K562 (cell line): ENCODE data around the gene SLC34A3. TPM values are rescaled to one million over a fixed set of nuclear protein-coding genes. Genes with fewer than 3 reads are reported as not detected.

Experiments used
- ATF4 ChIP-seq: fragments of 450-650 bp; formaldehyde crosslinking; IDR thresholded peaks from 2 replicates; pipeline ENCODE4 v1.4.0; 2022; ENCODE audit warnings: mild to moderate bottlenecking, moderate library complexity
- E2F1 ChIP-seq: sonication (generic); formaldehyde crosslinking; IDR thresholded peaks from 2 replicates; pipeline ENCODE4 v1.8.1; 2023; ENCODE audit warnings: mild to moderate bottlenecking, missing genetic modification reagents, moderate library complexity
- MAFK ChIP-seq: IDR thresholded peaks from 2 replicates; pipeline ENCODE4 v1.6.1; 2011; ENCODE audit warnings: low read length, improper control_type of control experiment
- MYC ChIP-seq, 2 experiments: fragments of 250-450 bp in 1 of 2; sonication (Bioruptor Pico) in 1 of 2; IDR thresholded peaks; 2 replicates each; pipeline versions ENCODE4 v1.5.1 to v1.6.1; 2012 to 2021; ENCODE audit warnings: low read depth in 2 of 2, borderline replicate concordance in 1 of 2, improper control_type of control experiment in 1 of 2, low read length in 1 of 2, mild to moderate bottlenecking in 1 of 2, moderate library complexity in 1 of 2
- PHF8 ChIP-seq: fragments of 200-600 bp; sonication (generic); IDR thresholded peaks from 2 replicates; pipeline ENCODE4 v1.6.1; 2012; ENCODE audit warnings: mixed run types, mild to moderate bottlenecking, inconsistent platforms, low read length, moderate library complexity, borderline replicate concordance
- SAP30 ChIP-seq: fragments of 200-600 bp; sonication (generic); IDR thresholded peaks from 2 replicates; pipeline ENCODE4 v1.6.1; 2012; ENCODE audit warnings: borderline replicate concordance, low read depth, mild to moderate bottlenecking, moderate library complexity, low read length, control low read depth, inconsistent platforms; ENCODE audit not compliant: insufficient read depth, poor library complexity, severe bottlenecking
- SIN3B ChIP-seq: fragments of 450-650 bp; IDR thresholded peaks from 2 replicates; pipeline ENCODE4 v1.6.1; 2017; ENCODE audit warnings: low read depth, mild to moderate bottlenecking, moderate library complexity
- TAL1 ChIP-seq: fragments of 450-650 bp; IDR thresholded peaks from 2 replicates; pipeline ENCODE4 v1.6.1; 2016; ENCODE audit warnings: mild to moderate bottlenecking
- THAP7 ChIP-seq: fragments of 250-450 bp; sonication (Bioruptor Pico); IDR thresholded peaks from 2 replicates; pipeline ENCODE4 v1.5.0; 2021
- VEZF1 ChIP-seq: fragments of 200-800 bp; sonication (Bioruptor generic); IDR thresholded peaks from 2 replicates; pipeline ENCODE4 v1.6.1; 2017; ENCODE audit warnings: missing genetic modification characterization, missing compliant biosample characterization
- ZBTB2 ChIP-seq: fragments of 450-650 bp; IDR thresholded peaks from 2 replicates; pipeline ENCODE4 v1.6.1; 2016; ENCODE audit warnings: antibody characterized with exemption
- ZMIZ1 ChIP-seq, 2 experiments: fragments of 150-350 bp in 1 of 2; IDR thresholded peaks; 2 replicates each; pipeline ENCODE4 v1.6.1; 2012 to 2016; ENCODE audit warnings: low read depth in 2 of 2, low read length in 2 of 2, mild to moderate bottlenecking in 1 of 2, moderate library complexity in 1 of 2
- ZNF408 ChIP-seq: fragments of 250-450 bp; sonication (Bioruptor Pico); IDR thresholded peaks from 2 replicates; pipeline ENCODE4 v1.4.0; 2020; ENCODE audit warnings: low read depth, mild to moderate bottlenecking, moderate library complexity
- ZNF583 ChIP-seq: fragments of 250-450 bp; sonication (Bioruptor Pico); IDR thresholded peaks from 2 replicates; pipeline ENCODE4 v1.4.0; 2020
- polyA plus RNA-seq, 8 experiments: library from polyadenylated mRNA; depleted of rRNA in 4 of 8; stranded (reverse) in 5 of 8; unstranded in 3 of 8; fragments of >200 nt; fragmentation: Nextera tagmentation in 2 of 8; fragmentation: Illumina TruSeq in 1 of 8; extraction: Ambion mirVana in 2 of 8; extraction: Trizol in 1 of 8; gene quantifications; 2 replicates each; pipeline versions ENCODE4 v1.2.1 to v1.2.3, GENCODE V29; 2011 to 2014; ENCODE audit warnings: inconsistent platforms in 1 of 8, missing spikeins in 1 of 8
- total RNA-seq, 7 experiments: library from RNA; depleted of rRNA in 6 of 7; stranded (reverse); fragments of >200 nt in 6 of 7; fragmentation: Illumina TruSeq in 2 of 7; extraction: Trizol in 2 of 7; gene quantifications; 2 replicates each; pipeline versions ENCODE4 v1.2.1 to v1.2.3, GENCODE V29; 2011 to 2021; ENCODE audit warnings: low replicate concordance in 1 of 7

SLC34A3 gene
- total and polyA plus RNA-seq, 9 of the 15 experiments (the other 6 are each of a cell fraction or from before 2014, with no cell fraction given) = not detected

- TF ChIP-seq THAP7 (CRISPR knock-in tag) = no peak
- 0 out of 2 replicates have a peak, but pooled peaks have one; percentile 34 for TF ChIP-seq ZNF583 (CRISPR knock-in tag)
- peak; percentile 58 for TF ChIP-seq SAP30
- no peak for TF ChIP-seq TAL1
- peak; percentile 60; the same call in 1 of the 2 replicates for TF ChIP-seq ZBTB2
- TF ChIP-seq VEZF1 = peak; percentile 59; the same call in 1 of the 2 replicates
- 0 out of 2 replicates have a peak, but pooled peaks have one; percentile 19 for TF ChIP-seq ATF4 (CRISPR knock-in tag)
- TF ChIP-seq PHF8 = peak; percentile 81; the same call in 1 of the 2 replicates
- peak; percentile 59 for TF ChIP-seq MYC (IDR thresholded peaks at IDR 0.05; ENCODE audit: low read depth, low read length)
- TF ChIP-seq MYC (CRISPR knock-in tag; IDR thresholded peaks at IDR 0.05; ENCODE audit: borderline replicate concordance, low read depth) = no peak
- no peak for TF ChIP-seq E2F1
- TF ChIP-seq MAFK = no peak
- TF ChIP-seq ZNF408 = no peak
- TF ChIP-seq ZMIZ1 (IDR thresholded peaks at IDR 0.05; ENCODE audit: low read depth in 2 of 2, low read length in 2 of 2) = peak in 1 of 2 experiments; percentile 40; a peak in 1 of 4 replicates
- TF ChIP-seq SIN3B = peak; percentile 68
Measured at GRCh38 chr9:137200311-137201204, 30.1 kb upstream of the SLC34A3 start, which contains the start of gene TPRN (continued).
